GM23248 (cell line): Measurements from ENCODE around the gene USH1G. TPM values are rescaled to one million over a fixed set of nuclear protein-coding genes. Genes with fewer than 3 reads are reported as not detected.

Experiments
- DNase-seq: peaks from one replicate; pipeline ENCODE4 v3.0.0-alpha.2; 2015
- H2AFZ ChIP-seq: fragments of 200-600 bp; sonication (generic); 2 replicates; pipeline ENCODE4 v1.6.1; 2016; ENCODE audit warnings: antibody characterized with exemption
- H3F3A ChIP-seq: fragments of 200-600 bp; sonication (generic); 2 replicates; pipeline ENCODE4 v1.6.1; 2016; ENCODE audit warnings: mild to moderate bottlenecking, antibody characterized with exemption, mixed run types; ENCODE audit not compliant: insufficient read depth
- H3K27ac ChIP-seq: fragments of 200-600 bp; sonication (generic); 2 replicates; pipeline ENCODE4 v1.5.1; 2016; ENCODE audit warnings: mild to moderate bottlenecking
- H3K27me3 ChIP-seq: fragments of 200-600 bp; sonication (generic); replicated peaks from 2 replicates; pipeline ENCODE4 v1.6.1; 2016; ENCODE audit warnings: mild to moderate bottlenecking; ENCODE audit not compliant: insufficient read depth
- H3K36me3 ChIP-seq: fragments of 200-600 bp; sonication (generic); 2 replicates; pipeline ENCODE4 v1.6.1; 2016; ENCODE audit warnings: low read depth, mild to moderate bottlenecking
- H3K4me1 ChIP-seq: fragments of 200-600 bp; sonication (generic); 2 replicates; pipeline ENCODE4 v1.6.1; 2016; ENCODE audit warnings: mild to moderate bottlenecking; ENCODE audit not compliant: insufficient read depth
- H3K4me2 ChIP-seq: fragments of 200-600 bp; sonication (generic); one replicate; pipeline ENCODE4 v1.6.1; 2016; ENCODE audit warnings: mild to moderate bottlenecking; ENCODE audit not compliant: unreplicated experiment
- H3K4me3 ChIP-seq: fragments of 200-600 bp; sonication (generic); 2 replicates; pipeline ENCODE4 v1.5.1; 2016; ENCODE audit warnings: mild to moderate bottlenecking
- H3K79me2 ChIP-seq: fragments of 200-600 bp; sonication (generic); 2 replicates; pipeline ENCODE4 v1.6.1; 2016; ENCODE audit warnings: mild to moderate bottlenecking; ENCODE audit not compliant: insufficient read depth
- H3K9ac ChIP-seq: fragments of 200-600 bp; sonication (generic); 2 replicates; pipeline ENCODE4 v1.6.1; 2016; ENCODE audit warnings: mild to moderate bottlenecking
- H3K9me2 ChIP-seq: fragments of 200-600 bp; sonication (generic); 2 replicates; pipeline ENCODE4 v1.6.1; 2016; ENCODE audit warnings: mixed run types, mild to moderate bottlenecking, moderate library complexity; ENCODE audit not compliant: insufficient read depth
- H3K9me3 ChIP-seq: fragments of 200-600 bp; sonication (generic); one replicate; pipeline ENCODE4 v1.6.1; 2017; ENCODE audit warnings: low read depth
- H4K20me1 ChIP-seq: fragments of 200-600 bp; sonication (generic); 2 replicates; pipeline ENCODE4 v1.6.0; 2016; ENCODE audit not compliant: insufficient read depth
- EZH2 ChIP-seq: fragments of 200-600 bp; sonication (generic); IDR thresholded peaks from 2 replicates; pipeline ENCODE4 v1.6.1; 2018; ENCODE audit warnings: antibody characterized with exemption, mild to moderate bottlenecking; ENCODE audit not compliant: insufficient read depth, poor library complexity, severe bottlenecking
- EZH2phosphoT487 ChIP-seq: fragments of 200-600 bp; sonication (generic); IDR thresholded peaks from 2 replicates; pipeline ENCODE4 v1.6.1; 2018; ENCODE audit warnings: antibody characterized with exemption, moderate library complexity, mild to moderate bottlenecking, low read depth; ENCODE audit not compliant: insufficient read depth
- WGBS, 2 experiments: methylation state at CpG; one replicate each; pipeline ENCODE4 v1.1.6; 2015 to 2017; ENCODE audit warnings: low lambda C conversion rate in 2 of 2, low coverage in 1 of 2; ENCODE audit errors: missing lambda C conversion rate in 2 of 2; 5-methylcytosine and 5-hydroxymethylcytosine counted together
- in situ Hi-C: fragments of 300-500 bp; cut with MboI; formaldehyde crosslinking; loops from 2 replicates; pipeline ENCODE4 v1.15.0; 2020
- polyA plus RNA-seq: library from polyadenylated mRNA; unstranded; fragments of >200 nt; fragmentation: Nextera tagmentation; extraction: Ambion mirVana; gene quantifications from 2 replicates; pipeline ENCODE4 v1.2.1, GENCODE V29; 2016
- total RNA-seq: library from RNA; depleted of rRNA; stranded (reverse); fragments of >200 nt; shearing (Covaris generic); gene quantifications from 2 replicates; pipeline ENCODE4 v1.2.3, GENCODE V29; 2014

Gene USH1G
- total and polyA plus RNA-seq, 2 experiments from 2014 or later, result not detected

DNA sequence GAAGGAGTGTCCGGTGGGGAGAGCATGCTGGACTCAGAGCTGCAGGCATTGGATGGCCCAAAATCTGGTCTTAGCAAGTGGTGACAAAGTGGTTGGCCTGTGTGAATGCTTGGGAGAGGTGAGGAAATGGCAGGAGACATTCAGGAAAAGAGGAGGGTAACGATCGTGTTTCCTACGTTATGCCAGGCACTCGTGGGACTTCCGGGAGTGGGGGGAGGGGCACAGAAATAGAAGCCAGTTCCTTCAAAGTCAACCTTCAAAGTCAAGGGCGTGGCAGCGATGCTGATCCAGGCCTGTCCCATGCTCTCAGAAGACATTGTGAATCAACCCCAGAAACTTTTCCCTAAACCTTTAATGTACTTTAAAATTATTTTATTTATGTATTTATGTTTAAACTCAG, 16.5 kb upstream of the USH1G start:
- in situ Hi-C loops, result no loop called here
- Histone ChIP-seq H3K9me2 (no peaks in the 10 kb centered on the region), H3K27ac (no peak overlapping the region)

DNA sequence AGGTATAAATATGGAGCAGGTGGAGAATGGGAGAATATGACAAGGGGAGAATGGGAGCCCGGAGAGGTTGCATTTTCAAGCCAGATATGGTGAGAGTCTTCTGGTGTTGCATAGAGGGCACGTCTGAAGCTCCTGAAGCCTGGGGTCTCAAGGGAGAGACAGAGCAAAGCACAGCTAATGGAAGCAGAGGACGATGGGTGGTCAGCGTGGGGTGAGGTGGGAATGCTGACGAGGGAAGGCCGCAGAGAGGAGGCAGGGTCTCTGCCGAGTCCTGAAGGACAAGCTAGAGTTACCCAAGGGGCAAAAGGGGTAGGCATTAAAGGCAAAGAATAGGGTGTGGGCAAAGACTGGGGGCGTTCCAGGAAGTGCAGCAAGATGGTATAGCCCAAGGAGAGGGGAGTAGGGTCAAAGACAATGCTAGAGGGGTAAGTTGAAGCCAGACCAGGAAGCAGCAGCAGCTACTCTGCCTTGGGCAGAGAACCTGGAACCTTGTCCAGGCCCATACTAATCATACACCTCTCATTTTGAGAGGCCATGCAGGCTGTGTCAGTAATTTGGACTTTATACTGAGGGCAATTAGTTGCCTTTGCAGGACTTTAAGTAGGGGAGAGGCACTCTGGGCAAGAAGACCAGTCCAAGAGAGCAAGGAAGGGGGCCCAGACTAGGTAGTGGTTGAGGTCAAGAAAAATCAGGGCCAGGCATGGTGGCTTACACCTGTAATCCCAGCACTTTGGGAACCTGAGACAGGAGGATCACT, 15.3 kb upstream of the USH1G start:
- Histone ChIP-seq H4K20me1 (no peaks in the 10 kb centered on the region), H3K9me2 (no peaks in the 10 kb centered on the region), H3K27me3 (peaks cover 57% of the 10 kb centered on the region), H3K9me3 (no peaks in the 10 kb centered on the region), H3K36me3 (no peaks in the 10 kb centered on the region), H3K4me2 (no peak overlapping the region), H3K27ac (no peak overlapping the region), H3K4me1 (no peaks in the 10 kb centered on the region), H3K79me2 (no peaks in the 10 kb centered on the region), H2AFZ (no peak overlapping the region), H3K9ac (no peak overlapping the region), H3K4me3 (no peak overlapping the region), H3F3A (no peaks in the 10 kb centered on the region)
- in situ Hi-C loops, result no loop called here
- TF ChIP-seq EZH2phosphoT487 (no peak), EZH2 (no peak)
- no peak for DNase-seq
- 35 to 45% methylated on average over 8 of the region's 8 CpGs for WGBS, 2 experiments

More for the DNA sequence above, 16.5 kb upstream of the USH1G start:
- H3K4me1 ChIP-seq, result no peaks in the 10 kb centered on the region
- no peak overlapping the region for H3K9ac ChIP-seq
- no peaks in the 10 kb centered on the region for H4K20me1 ChIP-seq
- no peaks in the 10 kb centered on the region for H3K79me2 ChIP-seq
- no peak overlapping the region for H3K4me3 ChIP-seq
- H3F3A ChIP-seq, result no peaks in the 10 kb centered on the region
- no peak for DNase-seq
- WGBS, 2 experiments, result 40 to 51% methylated on average over 8 of the region's 8 CpGs
- H3K9me3 ChIP-seq, result no peaks in the 10 kb centered on the region
- H3K36me3 ChIP-seq, result no peaks in the 10 kb centered on the region
- no peak overlapping the region for H2AFZ ChIP-seq
- H3K27me3 ChIP-seq, result peaks cover 55% of the 10 kb centered on the region
- TF ChIP-seq EZH2, result no peak
- TF ChIP-seq EZH2phosphoT487, result no peak
- H3K4me2 ChIP-seq, result no peak overlapping the region

DNA sequence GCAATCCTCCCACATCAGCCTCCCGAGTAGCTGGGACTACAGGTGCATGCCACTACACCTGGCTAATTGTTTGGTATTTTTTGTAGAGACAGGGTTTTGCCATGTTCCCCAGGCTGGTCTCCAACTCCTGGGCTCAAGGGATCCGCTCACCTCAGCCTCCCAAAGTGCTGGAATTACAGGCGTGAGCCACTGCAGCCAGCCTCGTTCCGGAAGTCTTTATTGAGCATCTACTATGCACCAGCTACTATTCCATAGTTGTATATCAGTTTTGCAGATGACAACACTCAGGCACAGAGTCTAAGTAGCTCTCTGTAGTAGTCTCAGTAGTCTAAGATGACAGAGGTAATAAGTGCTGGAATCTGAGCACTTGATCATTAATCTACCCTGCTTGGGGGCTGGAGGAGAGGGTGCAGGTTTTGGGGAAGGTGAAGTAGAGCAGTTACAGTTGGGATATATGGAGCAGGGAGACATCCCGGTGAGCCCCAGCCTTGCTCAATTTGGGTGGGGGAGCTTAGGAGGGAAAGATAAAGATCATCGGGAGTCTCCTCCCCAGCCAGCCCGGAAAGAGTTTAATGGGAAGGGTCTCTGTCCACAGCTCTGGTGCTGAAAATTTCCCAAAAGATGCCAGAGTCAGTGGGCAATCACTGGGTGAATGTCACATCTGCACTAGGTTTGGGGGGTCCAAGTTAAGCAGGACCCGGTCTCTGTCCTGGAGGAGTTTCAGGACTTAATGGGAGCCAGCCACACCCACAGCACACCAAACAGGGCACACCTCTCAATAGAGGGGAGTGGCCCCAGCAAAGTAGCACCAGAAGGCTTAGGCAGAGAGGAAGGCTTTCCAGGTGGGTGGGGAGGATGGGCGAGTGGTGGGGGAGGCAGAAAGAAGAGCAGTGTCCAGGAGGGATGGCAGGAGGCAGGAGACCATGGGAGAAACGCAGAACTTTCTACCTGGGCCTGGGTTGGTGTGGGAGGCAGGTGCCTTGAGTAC, 14.3 kb upstream of the USH1G start:
- Histone ChIP-seq H4K20me1 (no peaks in the 10 kb centered on the region), H3K27me3 (peaks cover 61% of the 10 kb centered on the region), H3K4me3 (no peak overlapping the region), H3K27ac (no peak overlapping the region), H3K4me1 (no peaks in the 10 kb centered on the region), H3K9me2 (no peaks in the 10 kb centered on the region), H3K36me3 (no peaks in the 10 kb centered on the region), H3F3A (no peaks in the 10 kb centered on the region), H3K9ac (no peak overlapping the region), H3K4me2 (no peak overlapping the region), H3K79me2 (no peaks in the 10 kb centered on the region), H3K9me3 (no peaks in the 10 kb centered on the region), H2AFZ (no peak overlapping the region)
- in situ Hi-C loops, result no loop called here
- no peak for DNase-seq
- WGBS, 2 experiments, result 36 to 41% methylated on average over 9 to 11 of the region's 11 CpGs
- TF ChIP-seq EZH2 (no peak), EZH2phosphoT487 (no peak)

DNA sequence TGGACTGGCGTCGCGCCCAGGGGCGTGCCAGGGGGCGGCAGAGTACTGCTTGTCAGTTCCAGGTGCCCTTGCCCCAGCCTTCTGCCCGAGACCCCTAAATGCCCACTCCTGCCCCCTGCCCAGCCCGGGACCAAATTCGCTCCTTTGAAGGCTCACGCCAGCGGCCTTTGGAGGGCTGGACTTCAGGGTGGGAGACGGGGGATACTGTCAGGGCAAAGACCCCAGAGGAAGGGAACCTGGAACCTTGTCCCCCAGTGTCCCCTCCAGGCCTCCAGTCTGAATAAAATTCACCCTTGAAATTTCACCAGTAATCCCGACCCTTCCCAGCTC, 13.4 kb upstream of the USH1G start:
- TF ChIP-seq EZH2 (peak; percentile 70), EZH2phosphoT487 (no peak)
- no peak for DNase-seq
- no peaks in the 10 kb centered on the region for H3K79me2 ChIP-seq
- H4K20me1 ChIP-seq, result no peaks in the 10 kb centered on the region
- no peak overlapping the region for H3K27ac ChIP-seq
- H3K4me3 ChIP-seq, result no peak overlapping the region
- no peak overlapping the region for H2AFZ ChIP-seq
- H3K4me2 ChIP-seq, result no peak overlapping the region
- H3K9me3 ChIP-seq, result no peaks in the 10 kb centered on the region
- WGBS, 2 experiments, result 1 to 3% methylated on average over 12 of the region's 12 CpGs
- in situ Hi-C loops, result no loop called here
- H3F3A ChIP-seq, result no peaks in the 10 kb centered on the region
- peaks cover 64% of the 10 kb centered on the region for H3K27me3 ChIP-seq
- H3K9me2 ChIP-seq, result no peaks in the 10 kb centered on the region
- no peaks in the 10 kb centered on the region for H3K36me3 ChIP-seq
- no peak overlapping the region for H3K9ac ChIP-seq
- H3K4me1 ChIP-seq, result no peaks in the 10 kb centered on the region
